Heart right ventricle (tissue), 16 donors: Measurements from ENCODE around the gene TNFRSF25. TPM values are rescaled to one million over a fixed set of nuclear protein-coding genes. Genes with fewer than 3 reads are reported as not detected.

Experiments used
- ATAC-seq, 8 donors: fragments of 200-7000 bp; cut with Tn5 transposase; one replicate each; pipeline ENCODE4 v1.9.1; 2020; ENCODE audit warnings: mild to moderate bottlenecking in 8 of 8, moderate library complexity in 8 of 8, moderate number of reproducible peaks in 1 of 8
- DNase-seq, 2 donors: peaks; one replicate each; pipeline ENCODE4 v3.0.0-alpha.2; 2020
- H3K27ac ChIP-seq, 10 donors: fragments of 200-600 bp; sonication (generic) in 2 of 10; one replicate each; pipeline versions ENCODE4 v1.5.0 to v1.8.0; 2020 to 2022; ENCODE audit warnings: mild to moderate bottlenecking in 3 of 10
- H3K27me3 ChIP-seq, 7 donors: fragments of 200-600 bp; one replicate each; pipeline ENCODE4 v1.8.0; 2021 to 2022; ENCODE audit warnings: mild to moderate bottlenecking in 2 of 7
- H3K36me3 ChIP-seq, 9 donors: fragments of 200-600 bp; sonication (generic) in 1 of 9; one replicate each; pipeline versions ENCODE4 v1.5.0 to v1.8.0; 2020 to 2022; ENCODE audit warnings: mild to moderate bottlenecking in 2 of 9
- H3K4me1 ChIP-seq, 9 donors: fragments of 200-600 bp; sonication (generic) in 1 of 9; one replicate each; pipeline versions ENCODE4 v1.5.0 to v1.8.0; 2020 to 2022; ENCODE audit warnings: mild to moderate bottlenecking in 4 of 9
- H3K4me3 ChIP-seq, 10 donors: fragments of 200-600 bp; sonication (generic) in 2 of 10; one replicate each; pipeline versions ENCODE4 v1.5.0 to v1.8.0; 2020 to 2022; ENCODE audit warnings: mild to moderate bottlenecking in 7 of 10, moderate library complexity in 2 of 10
- H3K9me3 ChIP-seq, 11 donors: fragments of 200-600 bp in 10 of 11; sonication (generic) in 2 of 11; one replicate each; pipeline versions ENCODE4 v1.5.0 to v1.8.0; 2013 to 2022; ENCODE audit warnings: mild to moderate bottlenecking in 2 of 11, control low read depth in 1 of 11, moderate library complexity in 1 of 11
- WGBS, 2 donors: extraction: QIAGEN DNeasy Blood & Tissue Kit; methylation state at CpG; one replicate each; pipeline ENCODE4 v1.1.7; 2013; ENCODE audit warnings: inconsistent platforms in 1 of 2; 5-methylcytosine and 5-hydroxymethylcytosine counted together
- intact Hi-C, 10 donors: fragments of 100-400 bp; cut with DNase I; formaldehyde crosslinking; loops; one replicate each; pipeline versions ENCODE4 v1.11.1 to v1.14.2; 2022
- polyA plus RNA-seq, 2 donors: library from polyadenylated mRNA; stranded (reverse); fragments of 200-250 nt; gene quantifications; one replicate each; pipeline ENCODE4 v1.2.3, GENCODE V29; 2013
- total RNA-seq, 10 donors: library from RNA; stranded (reverse); fragmentation: NEBNext Ultra II Directional in 3 of 10; extraction: Animal tissue kit (Norgen Biotek cat#: 25700) in 3 of 10; gene quantifications; one replicate each; pipeline versions ENCODE4 v1.2.1 to v1.2.4, GENCODE V29; 2021 to 2023
- TF ChIP-seq, protein P1 (sequence below), 9 donors: fragments of 200-600 bp; sonication (generic) in 2 of 9; IDR thresholded peaks; one replicate each; pipeline versions ENCODE4 v1.5.0 to v1.8.0; 2021 to 2022; ENCODE audit warnings: antibody characterized with exemption in 9 of 9, mild to moderate bottlenecking in 5 of 9, moderate library complexity in 1 of 9
- donor health status: Arrhythmogenic right ventricular cardiomyopathy.
- donor health status: ischemic (EF 13 %, LVEDD 7.1; RV severe dilation, severe dysfunction).
- donor health status: healthy with polysubstance abuse.
- donor health status: DM: no; HTN: yes; CAD: no.
- donor health status: DM: no; HTN: no; CAD: no.
- donor health status: ischemic (EF 25% LVEDD 6.9; RV normal size, moderate dysfunction).
- donor health status: ischemic (EF 25% LVEDD 5.7; RV mildly dilated, moderate dysfunction).
- donor health status: healthy.
- donor health status: DM: yes; HTN: yes; CAD: no.
- donor health status: Ischemic cardiomyopathy.
- donor health status: ischemic (EF 35%, LVEDD 5.7; RV mildly dilated, moderate dysfunction).
- donor health status: nonischemic (EF 11% LVEDD 7.7; RV severe dilation, severe dysfunction).
- donor health status: DM: yes; HTN: yes; CAD: no.
- donor health status: PGD.
- donor health status: ischemic (EF 29% LVEDD 5.4; RV normal size, mild dysfunction).
- donor health status: nonischemic (EF 23%, LVEDD 6.1; RV moderate dilation, normal function).

TNFRSF25 gene
- total and polyA plus RNA-seq, 12 donors = 4.0 to 43.1 (median 7.3) TPM

DNA sequence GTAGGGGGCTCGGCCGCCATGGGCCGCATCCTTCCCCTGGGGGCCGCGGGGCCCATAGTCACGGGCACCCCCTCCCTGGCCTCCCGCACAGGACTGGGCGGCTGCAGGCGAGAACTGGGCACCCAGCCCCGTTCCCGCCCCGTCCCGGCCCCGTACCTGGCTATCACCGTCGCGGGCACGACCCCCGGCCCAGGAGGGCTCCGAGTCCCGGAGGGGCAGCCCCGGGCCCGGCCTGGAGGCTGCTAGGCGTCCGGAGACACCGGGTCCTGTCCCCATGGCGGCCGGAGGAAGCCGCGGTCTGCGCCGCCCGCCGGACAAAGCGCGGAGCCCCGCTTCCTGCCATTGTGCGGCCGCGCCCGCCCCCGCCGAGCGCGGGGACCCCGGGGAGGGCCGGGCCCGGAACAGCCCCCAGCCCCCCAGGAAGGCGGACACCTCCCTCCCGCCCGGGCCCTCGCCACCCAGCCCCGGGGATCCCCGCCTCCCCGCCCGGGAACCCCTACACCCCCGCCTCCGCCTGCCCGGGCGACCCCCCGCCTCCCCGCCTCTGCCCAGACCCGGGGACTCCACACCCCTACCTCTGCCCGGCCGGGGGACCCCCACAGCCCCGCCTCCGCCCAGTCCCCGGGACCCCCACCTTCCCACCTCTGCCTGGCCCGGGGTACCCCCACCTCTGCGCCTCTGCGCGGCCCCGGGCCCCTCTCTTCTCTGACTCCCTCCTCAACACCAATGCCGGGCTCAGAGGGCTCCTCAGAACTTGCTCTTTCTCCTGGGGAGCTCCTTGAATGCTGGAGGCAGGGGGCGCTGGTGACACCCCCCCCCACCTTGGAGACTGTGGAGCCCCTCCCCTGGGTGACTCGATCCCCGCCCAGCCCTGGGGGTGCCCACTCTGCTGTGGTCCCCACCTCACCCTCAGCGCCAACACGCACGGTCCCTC is 19.5 kb upstream of the TNFRSF25 start:
- no peaks in the 10 kb centered on the region for H3K9me3 ChIP-seq
- TF ChIP-seq, protein P1, sequence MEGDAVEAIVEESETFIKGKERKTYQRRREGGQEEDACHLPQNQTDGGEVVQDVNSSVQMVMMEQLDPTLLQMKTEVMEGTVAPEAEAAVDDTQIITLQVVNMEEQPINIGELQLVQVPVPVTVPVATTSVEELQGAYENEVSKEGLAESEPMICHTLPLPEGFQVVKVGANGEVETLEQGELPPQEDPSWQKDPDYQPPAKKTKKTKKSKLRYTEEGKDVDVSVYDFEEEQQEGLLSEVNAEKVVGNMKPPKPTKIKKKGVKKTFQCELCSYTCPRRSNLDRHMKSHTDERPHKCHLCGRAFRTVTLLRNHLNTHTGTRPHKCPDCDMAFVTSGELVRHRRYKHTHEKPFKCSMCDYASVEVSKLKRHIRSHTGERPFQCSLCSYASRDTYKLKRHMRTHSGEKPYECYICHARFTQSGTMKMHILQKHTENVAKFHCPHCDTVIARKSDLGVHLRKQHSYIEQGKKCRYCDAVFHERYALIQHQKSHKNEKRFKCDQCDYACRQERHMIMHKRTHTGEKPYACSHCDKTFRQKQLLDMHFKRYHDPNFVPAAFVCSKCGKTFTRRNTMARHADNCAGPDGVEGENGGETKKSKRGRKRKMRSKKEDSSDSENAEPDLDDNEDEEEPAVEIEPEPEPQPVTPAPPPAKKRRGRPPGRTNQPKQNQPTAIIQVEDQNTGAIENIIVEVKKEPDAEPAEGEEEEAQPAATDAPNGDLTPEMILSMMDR (IDR thresholded peaks at IDR 0.05) = no peak
- DNase-seq (no peak), ATAC-seq (peak; percentile 10 to 61 (median 30))
- WGBS, 2 donors = 1 to 3% methylated on average over 70 to 79 of the region's 80 CpGs
- peaks cover 0 to 44% (median 5%) of the 10 kb centered on the region in 7 donors for H3K27me3 ChIP-seq
- H3K36me3 ChIP-seq = peaks cover 0 to 11% (median 0%) of the 10 kb centered on the region in 9 donors
- H3K27ac ChIP-seq = peak overlapping the region; percentile 75 to 93 (median 86)
- H3K4me3 ChIP-seq = peak overlapping the region; percentile 26 to 77 (median 64)
- peaks cover 4 to 54% (median 41%) of the 10 kb centered on the region in 9 donors for H3K4me1 ChIP-seq
- intact Hi-C loops = loop anchor here (1.0 to 10.0 kb wide), 10 partner anchors 37 to 162 kb away; partner anchors contain the start of gene NOL9 (in 1 of the 10)

DNA sequence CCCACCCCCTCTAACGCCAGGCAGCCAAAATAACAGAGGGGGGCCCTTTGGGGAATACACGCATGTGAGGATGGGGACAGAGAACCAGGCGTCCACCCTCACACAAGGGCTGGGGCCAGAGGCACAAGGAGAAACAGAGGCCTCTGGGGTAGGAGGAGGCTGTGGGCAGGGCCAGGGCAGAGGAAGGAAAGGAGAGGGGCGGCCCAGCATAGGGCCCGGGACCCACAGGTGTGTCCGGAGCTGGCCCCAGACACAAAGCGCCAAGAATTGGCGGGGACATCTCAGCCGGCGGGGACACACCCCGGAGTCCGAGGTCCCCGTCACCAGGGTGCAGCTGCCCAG is 18.8 kb upstream of the TNFRSF25 start:
- Histone ChIP-seq H3K27ac (peak overlapping the region; percentile 75 to 93 (median 86)), H3K4me1 (peaks cover 4 to 48% (median 35%) of the 10 kb centered on the region in 9 donors), H3K36me3 (peaks cover 0 to 11% (median 0%) of the 10 kb centered on the region in 9 donors), H3K27me3 (peaks cover 0 to 37% (median 5%) of the 10 kb centered on the region in 7 donors), H3K4me3 (peak overlapping the region; percentile 26 to 77 (median 64)), H3K9me3 (no peaks in the 10 kb centered on the region)
- intact Hi-C loops = loop anchor here in 8 of 10 donors (2.0 to 10.0 kb wide), 7 partner anchors 38 to 163 kb away; no protein-coding TSS in a partner anchor
- TF ChIP-seq, protein P1 (IDR thresholded peaks at IDR 0.05) = no peak
- WGBS, 2 donors = 19 to 37% methylated on average over 13 of the region's 13 CpGs
- DNase-seq (no peak), ATAC-seq (peak in 7 of 8 donors; percentile 3 to 38 (median 22))

DNA sequence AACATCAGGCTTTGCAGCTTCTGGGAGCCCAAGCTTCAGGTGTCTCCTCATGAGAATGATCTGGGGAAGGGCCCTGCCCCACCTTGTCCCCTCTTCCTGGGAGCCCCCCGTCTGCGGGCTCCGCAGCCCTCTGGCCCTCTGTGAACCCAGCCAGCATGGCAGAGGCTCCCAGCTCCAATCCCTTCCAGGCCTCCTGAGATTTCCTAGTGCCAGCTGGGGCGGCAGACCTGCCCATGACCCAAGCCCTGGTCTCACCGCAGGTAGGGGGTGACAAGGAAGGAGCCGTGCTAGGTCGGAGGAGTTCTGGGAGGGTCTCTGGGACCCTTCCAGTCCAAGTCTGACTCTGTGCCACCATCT is 17.8 kb upstream of the TNFRSF25 start:
- TF ChIP-seq, protein P1 (IDR thresholded peaks at IDR 0.05) = no peak
- H3K36me3 ChIP-seq = peaks cover 0 to 11% (median 0%) of the 10 kb centered on the region in 9 donors
- peaks cover 4 to 37% (median 25%) of the 10 kb centered on the region in 9 donors for H3K4me1 ChIP-seq
- no peak for DNase-seq
- H3K4me3 ChIP-seq = peak overlapping the region in 1 of 10 donors; percentile 77
- no peak for ATAC-seq
- peak overlapping the region in 1 of 10 donors; percentile 93 for H3K27ac ChIP-seq
- peaks cover 0 to 34% (median 5%) of the 10 kb centered on the region in 7 donors for H3K27me3 ChIP-seq
- 92 to 95% methylated on average over 7 of the region's 7 CpGs for WGBS, 2 donors
- intact Hi-C loops = loop anchor here in 4 of 10 donors (2.0 to 10.0 kb wide), 4 partner anchors 41 to 161 kb away; no protein-coding TSS in a partner anchor
- no peaks in the 10 kb centered on the region for H3K9me3 ChIP-seq

DNA sequence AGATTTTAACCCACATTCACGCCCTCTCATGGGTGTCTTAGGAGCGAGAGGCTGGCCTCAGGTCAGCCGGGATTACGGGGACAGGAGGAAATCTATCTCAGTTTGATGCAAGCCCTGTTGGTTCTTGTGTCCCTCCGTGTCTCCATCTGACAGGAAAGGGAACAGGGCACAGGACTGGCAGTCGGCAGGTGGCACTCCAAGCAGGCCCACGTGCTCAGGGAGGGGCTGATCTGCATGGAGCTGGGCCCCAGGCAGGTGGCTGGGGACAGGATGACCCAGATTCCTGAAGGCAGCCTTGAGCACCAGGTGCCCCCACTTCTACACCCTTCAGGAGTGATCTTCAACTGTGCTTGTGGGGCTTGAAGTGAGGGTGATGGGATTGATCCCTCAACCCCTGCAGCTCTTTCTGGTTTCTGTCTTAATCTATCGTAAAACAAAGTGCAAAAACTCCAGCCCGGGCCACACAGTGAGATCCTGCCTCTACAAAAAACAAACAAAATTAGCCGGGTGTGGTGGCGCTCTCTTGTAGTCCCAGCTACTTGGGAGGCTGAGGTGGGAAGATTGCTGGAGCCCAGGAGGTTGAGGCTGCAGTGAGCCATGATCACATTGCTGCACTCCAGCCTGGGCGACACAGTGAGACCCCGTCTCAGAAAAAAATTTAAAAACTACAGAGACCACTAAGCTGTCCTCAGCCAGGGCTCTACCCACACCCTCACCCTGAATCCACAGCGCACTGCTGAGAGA is 17.2 kb upstream of the TNFRSF25 start:
- peaks cover 4 to 34% (median 22%) of the 10 kb centered on the region in 9 donors for H3K4me1 ChIP-seq
- no peak for ATAC-seq
- WGBS, 2 donors = 84 to 87% methylated on average over 14 of the region's 14 CpGs
- intact Hi-C loops = loop anchor here in 3 of 10 donors (10.0 kb wide), 3 partner anchors 52 to 162 kb away; no protein-coding TSS in a partner anchor
- no peak for DNase-seq
- H3K36me3 ChIP-seq = peaks cover 0 to 11% (median 0%) of the 10 kb centered on the region in 9 donors
- peaks cover 0 to 34% (median 5%) of the 10 kb centered on the region in 7 donors for H3K27me3 ChIP-seq
- H3K27ac ChIP-seq = no peak overlapping the region
- TF ChIP-seq, protein P1 (IDR thresholded peaks at IDR 0.05) = no peak
- no peaks in the 10 kb centered on the region for H3K9me3 ChIP-seq
- no peak overlapping the region for H3K4me3 ChIP-seq
